Measurements from ENCODE around the gene SNAPC2. TPM values are rescaled to one million over a fixed set of nuclear protein-coding genes. Genes with fewer than 3 reads are reported as not detected.

SNAPC2 gene
- total and polyA plus RNA-seq, 7 donors = 4.6 to 16.0 (median 8.5) TPM

DNA sequence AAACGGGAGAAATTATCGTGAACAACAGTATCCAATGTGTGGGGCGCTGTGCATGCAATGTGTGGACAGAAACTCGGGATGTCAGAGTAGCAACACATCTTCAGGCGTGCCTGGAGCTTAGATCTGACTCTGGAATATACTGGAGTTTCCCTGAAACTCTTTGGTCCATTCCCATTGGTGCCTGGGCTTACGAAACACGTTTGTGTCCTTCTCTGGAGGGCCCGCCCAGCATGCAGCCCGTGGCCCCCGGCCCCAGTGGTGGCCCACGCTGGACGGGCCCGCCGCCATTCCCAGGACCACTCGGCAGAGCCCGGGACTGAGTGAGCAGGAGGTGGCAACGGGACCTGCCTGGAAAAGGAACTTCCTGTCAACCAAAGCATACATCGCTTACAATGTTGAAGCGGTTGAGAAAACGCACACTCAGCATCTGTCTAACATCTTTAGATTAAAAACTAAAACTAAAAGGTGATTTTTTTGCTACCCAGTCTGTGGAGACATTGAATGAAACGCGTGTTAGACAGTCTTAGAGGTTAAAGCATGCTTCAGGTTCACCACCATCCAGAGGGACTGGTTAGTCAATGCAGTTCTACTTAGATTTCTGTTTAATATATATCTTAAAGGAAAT lies 42.6 kb downstream of the SNAPC2 start:
- DNase-seq (no peak), ATAC-seq (no peak)
- intact Hi-C loops (cut with DNase I) = no loop called here
- 87 to 92% (median 88%) methylated on average over 22 of the region's 22 CpGs for WGBS, 3 donors
- Histone ChIP-seq H3K27me3 (ENCODE audit: insufficient read depth in 3 of 3, low read length in 2 of 3) (no peaks in the 10 kb centered on the region), H3K4me3 (no peak overlapping the region), H3K36me3 (ENCODE audit: insufficient read depth in 1 of 2, low read depth in 1 of 2) (peaks cover 9 to 93% of the 10 kb centered on the region in 2 donors), H3K4me1 (no peaks in the 10 kb centered on the region), H3K9me3 (no peaks in the 10 kb centered on the region), H3K27ac (no peak overlapping the region)
- TF ChIP-seq, protein P1, sequence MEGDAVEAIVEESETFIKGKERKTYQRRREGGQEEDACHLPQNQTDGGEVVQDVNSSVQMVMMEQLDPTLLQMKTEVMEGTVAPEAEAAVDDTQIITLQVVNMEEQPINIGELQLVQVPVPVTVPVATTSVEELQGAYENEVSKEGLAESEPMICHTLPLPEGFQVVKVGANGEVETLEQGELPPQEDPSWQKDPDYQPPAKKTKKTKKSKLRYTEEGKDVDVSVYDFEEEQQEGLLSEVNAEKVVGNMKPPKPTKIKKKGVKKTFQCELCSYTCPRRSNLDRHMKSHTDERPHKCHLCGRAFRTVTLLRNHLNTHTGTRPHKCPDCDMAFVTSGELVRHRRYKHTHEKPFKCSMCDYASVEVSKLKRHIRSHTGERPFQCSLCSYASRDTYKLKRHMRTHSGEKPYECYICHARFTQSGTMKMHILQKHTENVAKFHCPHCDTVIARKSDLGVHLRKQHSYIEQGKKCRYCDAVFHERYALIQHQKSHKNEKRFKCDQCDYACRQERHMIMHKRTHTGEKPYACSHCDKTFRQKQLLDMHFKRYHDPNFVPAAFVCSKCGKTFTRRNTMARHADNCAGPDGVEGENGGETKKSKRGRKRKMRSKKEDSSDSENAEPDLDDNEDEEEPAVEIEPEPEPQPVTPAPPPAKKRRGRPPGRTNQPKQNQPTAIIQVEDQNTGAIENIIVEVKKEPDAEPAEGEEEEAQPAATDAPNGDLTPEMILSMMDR (IDR thresholded peaks at IDR 0.05) = no peak

DNA sequence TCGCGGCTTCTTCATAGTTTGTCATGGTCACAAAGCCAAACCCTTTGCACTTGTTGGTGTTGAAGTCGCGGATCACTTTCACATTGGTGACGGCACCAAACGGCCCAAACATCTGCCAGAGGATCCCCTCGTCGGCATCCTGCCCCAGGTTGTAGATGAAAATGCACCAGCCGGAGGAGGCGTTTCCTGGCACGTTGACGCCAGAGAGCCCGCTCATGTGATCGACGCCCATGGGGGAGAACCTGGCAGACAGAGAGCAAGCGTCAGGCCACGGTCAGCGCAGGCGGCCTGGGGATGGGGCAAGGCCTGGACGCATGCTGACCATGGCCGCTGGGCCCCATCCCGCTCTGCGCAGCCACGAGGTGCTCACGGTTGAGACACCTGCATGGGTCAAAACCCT lies 43.4 kb downstream of the SNAPC2 start:
- 91 to 93% (median 92%) methylated on average over 25 of the region's 25 CpGs for WGBS, 3 donors
- intact Hi-C loops (cut with DNase I) = no loop called here
- H3K27ac ChIP-seq = no peak overlapping the region
- ATAC-seq = no peak
- no peak overlapping the region for H3K4me3 ChIP-seq
- TF ChIP-seq, protein P1 (IDR thresholded peaks at IDR 0.05) = no peak
- no peaks in the 10 kb centered on the region for H3K27me3 ChIP-seq (ENCODE audit: insufficient read depth in 3 of 3, low read length in 2 of 3)
- H3K9me3 ChIP-seq = no peaks in the 10 kb centered on the region
- H3K36me3 ChIP-seq (ENCODE audit: insufficient read depth in 1 of 2, low read depth in 1 of 2) = peaks cover 9 to 93% of the 10 kb centered on the region in 2 donors
- DNase-seq = no peak
- no peaks in the 10 kb centered on the region for H3K4me1 ChIP-seq

DNA sequence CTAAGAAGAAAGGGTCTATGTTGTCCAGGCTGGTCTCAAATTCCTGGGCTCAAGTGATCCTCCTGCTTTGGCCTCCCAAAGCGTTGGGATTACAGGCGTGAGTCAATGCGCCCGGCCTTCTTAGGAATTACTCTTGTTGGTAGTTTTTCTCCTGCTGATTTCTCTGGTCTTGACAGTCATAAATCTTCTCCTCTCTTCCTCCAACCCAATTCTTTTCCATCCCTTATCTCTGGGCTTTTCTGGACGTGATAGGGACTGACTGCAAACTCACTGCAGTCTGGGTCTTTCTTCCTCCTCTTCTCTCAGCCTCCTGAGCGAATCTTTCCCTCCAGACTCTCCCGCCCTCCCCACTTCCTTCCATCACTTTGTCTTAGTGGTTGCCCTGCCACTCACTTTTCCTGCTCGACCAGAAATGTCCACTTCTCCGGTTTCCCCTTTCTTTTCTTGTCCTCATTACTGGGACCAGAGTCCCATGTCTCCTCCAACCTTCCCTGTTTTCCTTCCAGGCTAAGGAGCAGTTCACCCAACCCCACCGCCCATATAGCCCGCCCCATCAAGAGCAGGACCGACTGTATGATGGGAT lies 45.2 kb downstream of the SNAPC2 start:
- Histone ChIP-seq H3K36me3 (ENCODE audit: insufficient read depth in 1 of 2, low read depth in 1 of 2) (peaks cover 9 to 98% of the 10 kb centered on the region in 2 donors), H3K4me3 (no peak overlapping the region), H3K27ac (no peak overlapping the region), H3K9me3 (no peaks in the 10 kb centered on the region), H3K27me3 (ENCODE audit: insufficient read depth in 3 of 3, low read length in 2 of 3) (no peaks in the 10 kb centered on the region), H3K4me1 (no peaks in the 10 kb centered on the region)
- TF ChIP-seq, protein P1 (IDR thresholded peaks at IDR 0.05) = no peak
- WGBS, 3 donors = 84 to 90% (median 86%) methylated on average over 12 of the region's 12 CpGs
- ATAC-seq (no peak), DNase-seq (no peak)
- intact Hi-C loops (cut with DNase I) = no loop called here

DNA sequence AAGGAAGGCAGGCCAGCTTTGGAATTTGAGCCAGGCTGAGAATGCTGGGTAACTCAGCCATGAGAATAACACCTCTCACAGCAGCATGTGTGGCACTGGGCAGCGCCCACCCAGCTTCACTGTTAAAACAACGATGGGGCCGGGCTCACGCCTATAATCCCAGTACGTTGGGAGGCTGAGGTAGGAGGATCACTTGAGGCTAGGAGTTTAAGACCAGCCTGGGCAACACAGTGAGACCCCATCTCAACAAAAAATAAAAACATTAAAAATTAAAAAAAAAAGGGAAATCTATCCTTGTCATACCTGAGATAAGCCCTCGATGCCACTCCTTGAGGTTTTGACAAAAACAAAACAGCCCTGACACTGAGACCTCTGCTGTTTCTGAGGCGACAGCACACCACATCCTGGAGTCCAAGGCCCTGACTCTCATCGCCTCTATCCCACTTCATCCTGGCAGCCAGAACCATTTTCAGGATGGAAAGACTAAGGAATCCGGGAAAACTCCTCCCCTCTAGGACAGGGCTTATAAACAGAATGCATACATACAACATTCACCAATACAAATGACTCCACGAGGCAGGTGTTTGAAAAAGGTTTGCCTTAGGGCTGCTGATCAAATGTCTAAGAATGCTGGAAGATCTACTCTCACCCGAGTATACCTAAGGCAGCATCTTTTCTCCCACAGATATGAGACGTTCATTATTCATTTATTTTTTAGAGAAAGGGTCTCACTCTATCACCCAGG lies 46.0 kb downstream of the SNAPC2 start:
- Histone ChIP-seq H3K36me3 (ENCODE audit: insufficient read depth in 1 of 2, low read depth in 1 of 2) (peaks cover 9 to 94% of the 10 kb centered on the region in 2 donors), H3K27me3 (ENCODE audit: insufficient read depth in 3 of 3, low read length in 2 of 3) (no peaks in the 10 kb centered on the region), H3K4me1 (no peaks in the 10 kb centered on the region), H3K27ac (no peak overlapping the region), H3K9me3 (no peaks in the 10 kb centered on the region), H3K4me3 (no peak overlapping the region)
- intact Hi-C loops (cut with DNase I) = no loop called here
- DNase-seq (no peak), ATAC-seq (peak in 1 of 4 donors; percentile 19)
- TF ChIP-seq, protein P1 (IDR thresholded peaks at IDR 0.05) = no peak
- whole genome bisulfite sequencing, 3 donors = 87 to 89% (median 89%) methylated on average over 12 of the region's 12 CpGs
